Activated T-helper 1 cell treated with anti-CD3 and anti-CD28 coated beads, Interleukin-12 subunit alpha, Interleukin-12 subunit beta, Interleukin-2, Interleukin-4 antibody, amounts not matched to agents 30 ng/mL and 10 ng/mL and 1 ng/mL, durations not matched to agents 14 hours and 24 hours and 36 hours (primary cell): ENCODE data around the gene PTN. TPM values are rescaled to one million over a fixed set of nuclear protein-coding genes. Genes with fewer than 3 reads are reported as not detected.

Experiments used
- DNase-seq: peaks from one replicate; pipeline ENCODE4 v3.0.0; 2021; ENCODE audit warnings: low spot score
- H3K27ac Mint-ChIP-seq: one replicate; pipeline ENCODE4 v1.8.0; 2021; ENCODE audit warnings: mild to moderate bottlenecking, mixed read lengths
- H3K27me3 Mint-ChIP-seq: one replicate; pipeline ENCODE4 v1.8.0; 2022; ENCODE audit warnings: mild to moderate bottlenecking, moderate library complexity, mixed read lengths; ENCODE audit not compliant: insufficient read depth
- H3K36me3 Mint-ChIP-seq: one replicate; pipeline ENCODE4 v1.8.0; 2021; ENCODE audit warnings: low read depth, mixed read lengths
- H3K4me1 Mint-ChIP-seq: one replicate; pipeline ENCODE4 v1.8.0; 2021; ENCODE audit warnings: low read depth, mixed read lengths
- H3K4me3 Mint-ChIP-seq: one replicate; pipeline ENCODE4 v1.8.0; 2021; ENCODE audit warnings: mild to moderate bottlenecking, moderate library complexity, mixed read lengths
- H3K9me3 Mint-ChIP-seq: one replicate; pipeline ENCODE4 v1.8.0; 2021; ENCODE audit warnings: mixed read lengths
- intact Hi-C: fragments of 100-400 bp; cut with micrococcal nuclease; formaldehyde crosslinking; loops from one replicate; pipeline ENCODE4 v1.15.1; 2024
- total RNA-seq: library from RNA; stranded (reverse); gene quantifications from 2 replicates; pipeline ENCODE4 v1.2.3, GENCODE V29; 2022

PTN gene
- total RNA-seq, 1 donor from 2014 or later = not detected

DNA sequence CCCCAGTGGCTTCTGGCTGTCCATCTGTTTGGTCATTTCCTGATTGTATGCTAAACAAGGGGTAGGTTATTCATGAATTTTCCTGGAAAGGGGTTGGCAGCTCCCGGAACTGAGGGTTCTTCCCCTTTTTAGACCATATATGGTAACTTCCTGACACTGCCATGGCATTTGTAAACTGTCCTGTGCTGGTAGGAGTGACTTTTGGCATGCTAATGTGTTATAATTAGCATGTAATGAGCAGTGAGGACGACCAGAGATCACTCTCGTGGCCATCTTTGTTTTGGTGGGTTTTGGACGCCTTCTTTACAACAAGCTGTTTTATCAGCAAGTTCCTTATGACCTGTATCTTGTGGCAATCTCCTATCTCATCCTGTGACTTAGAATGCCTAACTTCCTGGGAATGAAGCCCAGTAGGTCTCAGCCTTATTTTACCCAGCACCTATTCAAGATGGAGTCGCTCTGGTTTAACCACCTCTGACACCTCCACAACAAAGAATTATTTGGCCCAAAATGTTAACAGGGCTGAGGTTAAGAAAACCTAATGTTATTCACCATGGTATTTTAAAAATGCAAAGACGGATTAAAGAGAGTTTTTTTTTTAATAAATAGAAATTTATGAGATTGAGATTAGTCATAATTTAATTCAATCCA is 2.4 kb upstream of the PTN start:
- no peak overlapping the region for H3K27ac Mint-ChIP-seq
- DNase-seq = no peak
- no peak overlapping the region for H3K4me3 Mint-ChIP-seq
- no peaks in the 10 kb centered on the region for H3K36me3 Mint-ChIP-seq
- no peaks in the 10 kb centered on the region for H3K9me3 Mint-ChIP-seq
- H3K4me1 Mint-ChIP-seq = no peaks in the 10 kb centered on the region
- peaks cover 4% of the 10 kb centered on the region for H3K27me3 Mint-ChIP-seq
- intact Hi-C loops = no loop called here

GRCh38 chr7:137342828-137343261 is 688 bp downstream of the PTN start:
- Mint-ChIP-seq H3K27ac (no peak overlapping the region), H3K4me3 (no peak overlapping the region)
- intact Hi-C loops = no loop called here

DNA sequence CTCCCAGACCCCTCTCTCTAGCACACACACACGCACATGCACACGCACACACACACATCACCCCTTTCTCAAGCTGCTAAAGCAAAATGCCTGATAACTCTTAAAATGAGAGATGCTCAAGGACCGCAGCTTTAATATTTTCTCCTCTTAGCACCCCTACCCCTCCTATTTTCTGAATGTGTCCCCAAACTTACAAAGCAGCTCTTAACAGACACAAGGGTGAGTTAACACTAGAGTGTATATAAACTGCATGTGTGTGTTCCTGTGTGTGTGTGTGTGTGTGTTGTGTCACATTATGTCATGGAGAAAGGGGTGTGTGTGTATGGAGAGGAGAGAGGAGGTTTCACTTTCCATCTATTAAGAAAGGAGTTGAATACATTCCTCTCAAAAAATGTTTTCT is 1.3 kb downstream of the PTN start:
- Mint-ChIP-seq H3K27ac (no peak overlapping the region), H3K36me3 (no peaks in the 10 kb centered on the region), H3K27me3 (peaks cover 4% of the 10 kb centered on the region), H3K4me1 (no peaks in the 10 kb centered on the region), H3K4me3 (no peak overlapping the region), H3K9me3 (no peaks in the 10 kb centered on the region)
- intact Hi-C loops = no loop called here
- DNase-seq = no peak

More at GRCh38 chr7:137342828-137343261, 688 bp downstream of the PTN start:
- Mint-ChIP-seq H3K4me1 (no peaks in the 10 kb centered on the region), H3K27me3 (peaks cover 4% of the 10 kb centered on the region), H3K36me3 (no peaks in the 10 kb centered on the region), H3K9me3 (no peaks in the 10 kb centered on the region)
- DNase-seq = no peak

DNA sequence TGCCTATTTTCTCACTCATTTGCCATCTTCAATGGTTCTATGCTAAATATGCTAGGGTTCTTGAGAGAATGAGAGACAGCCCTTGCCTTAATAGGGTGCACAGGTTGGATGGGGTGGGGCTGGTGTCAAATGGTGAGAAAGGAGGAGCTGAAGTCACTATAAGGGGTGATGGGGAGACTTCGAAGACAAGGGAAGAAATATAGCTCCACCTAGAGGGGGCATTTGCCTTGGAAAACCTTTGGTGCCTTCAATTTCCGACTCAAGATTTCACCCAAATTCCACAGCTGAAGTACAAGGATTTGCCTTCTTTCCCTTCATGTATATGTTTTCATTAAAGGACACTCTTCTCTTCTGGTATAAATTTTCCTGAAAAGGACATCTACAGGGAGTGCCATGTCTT is 5.6 kb downstream of the PTN start:
- Mint-ChIP-seq H3K36me3 (no peaks in the 10 kb centered on the region), H3K9me3 (no peaks in the 10 kb centered on the region), H3K27ac (no peak overlapping the region), H3K4me1 (no peaks in the 10 kb centered on the region), H3K4me3 (no peak overlapping the region), H3K27me3 (peaks cover under 1% of the 10 kb centered on the region)
- DNase-seq = no peak
- intact Hi-C loops = no loop called here

GRCh38 chr7:137335814-137336213 is 7.7 kb downstream of the PTN start:
- no peak for DNase-seq
- H3K27ac Mint-ChIP-seq = no peak overlapping the region
- H3K4me3 Mint-ChIP-seq = no peak overlapping the region
- no peaks in the 10 kb centered on the region for H3K4me1 Mint-ChIP-seq
- intact Hi-C loops = no loop called here
- no peaks in the 10 kb centered on the region for H3K9me3 Mint-ChIP-seq
- H3K36me3 Mint-ChIP-seq = no peaks in the 10 kb centered on the region
- no peaks in the 10 kb centered on the region for H3K27me3 Mint-ChIP-seq

- H3K4me1 Mint-ChIP-seq = no peaks in the 10 kb centered on the region
- H3K27me3 Mint-ChIP-seq = no peaks in the 10 kb centered on the region
- H3K4me3 Mint-ChIP-seq = no peak overlapping the region
- H3K27ac Mint-ChIP-seq = no peak overlapping the region
- no peaks in the 10 kb centered on the region for H3K36me3 Mint-ChIP-seq
- DNase-seq = no peak
- intact Hi-C loops = no loop called here
- no peaks in the 10 kb centered on the region for H3K9me3 Mint-ChIP-seq
Observed at GRCh38 chr7:137331378-137331777, 12.2 kb downstream of the PTN start.

GRCh38 chr7:137329411-137329810 is 14.1 kb downstream of the PTN start:
- H3K4me1 Mint-ChIP-seq = no peaks in the 10 kb centered on the region
- no peaks in the 10 kb centered on the region for H3K36me3 Mint-ChIP-seq
- H3K4me3 Mint-ChIP-seq = no peak overlapping the region
- intact Hi-C loops = no loop called here
- H3K9me3 Mint-ChIP-seq = no peaks in the 10 kb centered on the region
- no peaks in the 10 kb centered on the region for H3K27me3 Mint-ChIP-seq
- H3K27ac Mint-ChIP-seq = no peak overlapping the region
- DNase-seq = no peak

GRCh38 chr7:137328373-137329120 is 15.0 kb downstream of the PTN start:
- H3K9me3 Mint-ChIP-seq = no peaks in the 10 kb centered on the region
- DNase-seq = no peak
- H3K4me3 Mint-ChIP-seq = no peak overlapping the region
- no peaks in the 10 kb centered on the region for H3K36me3 Mint-ChIP-seq
- intact Hi-C loops = no loop called here
- H3K27me3 Mint-ChIP-seq = no peaks in the 10 kb centered on the region
- no peak overlapping the region for H3K27ac Mint-ChIP-seq
- H3K4me1 Mint-ChIP-seq = no peaks in the 10 kb centered on the region

DNA sequence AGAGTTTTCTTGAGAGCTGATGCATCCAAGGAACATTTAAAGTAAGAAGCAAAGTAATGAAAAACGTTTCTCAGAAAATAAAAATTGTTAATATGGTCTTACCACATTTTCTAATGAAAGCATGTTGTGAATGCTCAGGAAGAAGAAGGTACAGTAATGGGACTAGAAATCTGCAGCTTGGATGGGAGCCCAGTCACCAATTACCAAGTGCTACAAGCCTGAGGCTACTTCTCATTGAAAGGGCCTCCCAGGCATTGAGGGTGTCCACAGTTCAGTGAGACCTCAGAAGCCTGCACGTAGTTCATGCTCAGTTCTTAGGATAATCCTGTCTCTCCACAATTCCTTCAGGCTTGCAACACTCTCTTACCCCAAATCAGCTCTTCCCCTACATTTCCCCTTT is 17.6 kb downstream of the PTN start:
- no peaks in the 10 kb centered on the region for H3K36me3 Mint-ChIP-seq
- no peaks in the 10 kb centered on the region for H3K9me3 Mint-ChIP-seq
- H3K27me3 Mint-ChIP-seq = no peaks in the 10 kb centered on the region
- H3K4me3 Mint-ChIP-seq = no peak overlapping the region
- intact Hi-C loops = no loop called here
- H3K27ac Mint-ChIP-seq = no peak overlapping the region
- H3K4me1 Mint-ChIP-seq = no peaks in the 10 kb centered on the region
- DNase-seq = no peak

GRCh38 chr7:137324796-137325696 is 18.5 kb downstream of the PTN start:
- DNase-seq = no peak
- Mint-ChIP-seq H3K27me3 (no peaks in the 10 kb centered on the region), H3K9me3 (no peaks in the 10 kb centered on the region), H3K27ac (no peak overlapping the region), H3K4me1 (no peaks in the 10 kb centered on the region), H3K4me3 (no peak overlapping the region), H3K36me3 (no peaks in the 10 kb centered on the region)
- intact Hi-C loops = no loop called here

DNA sequence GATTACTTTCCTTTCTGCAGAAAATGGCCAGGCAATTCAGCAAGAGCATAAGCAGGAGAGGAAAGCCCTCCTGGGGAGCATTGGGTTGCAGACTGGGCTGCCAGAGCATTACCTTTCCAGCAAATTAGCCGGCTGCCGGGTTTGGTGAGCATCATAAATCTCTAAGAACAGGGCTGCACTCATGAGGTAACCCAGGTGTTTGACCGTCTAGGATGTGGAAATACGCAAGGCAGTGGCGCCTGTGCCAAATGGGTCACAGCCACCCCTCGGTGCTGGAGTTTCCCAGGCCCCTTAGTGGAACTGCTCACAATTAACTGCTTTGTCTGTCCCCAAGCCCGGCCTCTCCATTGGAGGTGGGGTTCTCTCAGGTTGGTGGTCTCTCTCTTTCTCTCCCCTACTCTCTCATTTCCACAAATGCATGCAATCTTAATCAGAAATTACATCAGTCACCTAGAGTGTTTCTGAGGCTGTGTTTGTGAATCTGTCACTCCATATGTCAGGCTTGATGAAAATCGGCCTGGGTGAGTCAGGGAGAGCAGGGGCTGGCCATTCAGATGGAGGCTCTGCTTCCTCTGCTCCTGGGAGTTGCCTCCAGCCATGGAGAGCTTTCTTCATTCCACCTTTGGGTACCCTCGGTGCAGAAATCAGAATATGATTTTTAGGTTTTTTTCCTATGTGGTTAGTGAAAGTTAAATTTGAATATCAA is 26.7 kb downstream of the PTN start:
- Mint-ChIP-seq H3K27me3 (no peaks in the 10 kb centered on the region), H3K36me3 (no peaks in the 10 kb centered on the region), H3K9me3 (peaks cover 8% of the 10 kb centered on the region), H3K4me3 (no peak overlapping the region), H3K27ac (no peak overlapping the region), H3K4me1 (no peaks in the 10 kb centered on the region)
- intact Hi-C loops = no loop called here
- no peak for DNase-seq

- no peak overlapping the region for H3K4me3 Mint-ChIP-seq
- peaks cover 8% of the 10 kb centered on the region for H3K9me3 Mint-ChIP-seq
- no peaks in the 10 kb centered on the region for H3K27me3 Mint-ChIP-seq
- H3K27ac Mint-ChIP-seq = no peak overlapping the region
- no peak for DNase-seq
- intact Hi-C loops = no loop called here
- no peaks in the 10 kb centered on the region for H3K36me3 Mint-ChIP-seq
- H3K4me1 Mint-ChIP-seq = no peaks in the 10 kb centered on the region
Observed at GRCh38 chr7:137313201-137313600, 30.3 kb downstream of the PTN start.
